A549 (cell line): Measurements from ENCODE around the gene ZSCAN10. TPM values are rescaled to one million over a fixed set of nuclear protein-coding genes. Genes with fewer than 3 reads are reported as not detected.

ENCODE experiments used
- ATAC-seq, 2 experiments: fragments of 200-7000 bp in 1 of 2; fragments of >200 bp in 1 of 2; cut with Nextera tagmentation in 1 of 2; cut with Tn5 transposase in 1 of 2; 3 replicates each; pipeline versions ENCODE4 v1.8.0 to v1.9.1; 2018 to 2020; ENCODE audit warnings: mild to moderate bottlenecking in 1 of 2, moderate library complexity in 1 of 2
- CTCF ChIA-PET: fragments of 300-600 bp; sonication (Branson Sonifier 250); formaldehyde crosslinking; extraction: SDS; loops from one replicate; lab custom pipeline; 2021; ENCODE audit warnings: antibody characterized with exemption, inconsistent platforms; lab: Yijun Ruan, JAX
- POLR2A ChIA-PET: fragments of 350-600 bp; formaldehyde crosslinking; extraction: SDS; loops from one replicate; lab custom pipeline; 2021; ENCODE audit warnings: antibody characterized with exemption, inconsistent platforms; lab: Yijun Ruan, JAX
- DNase-seq, 2 experiments: peaks; one replicate each; pipeline versions ENCODE4 v3.0.0 to v3.0.0-alpha.2; 2011 to 2016; ENCODE audit warnings: low read depth in 1 of 2, low spot score in 1 of 2
- FAIRE-seq: peaks from 2 replicates; lab custom pipeline; 2011; peaks lifted over from hg19 to GRCh38; lab: Jason Lieb, UNC
- H3K27ac ChIP-seq, 2 experiments: fragments of >200 bp; sonication (Bioruptor Twin); formaldehyde crosslinking; 3 replicates each; pipeline ENCODE4 v1.5.1; 2016 to 2017
- H3K4me1 ChIP-seq: fragments of >200 bp; sonication (Bioruptor Twin); formaldehyde crosslinking; 3 replicates; pipeline ENCODE4 v1.6.1; 2016
- H3K4me2 ChIP-seq: fragments of >200 bp; sonication (Bioruptor Twin); formaldehyde crosslinking; 3 replicates; pipeline ENCODE4 v1.6.1; 2016
- H3K4me3 ChIP-seq: fragments of >200 bp; sonication (Bioruptor Twin); formaldehyde crosslinking; 3 replicates; pipeline ENCODE4 v1.5.1; 2016
- H3K9me3 ChIP-seq: fragments of >200 bp; sonication (Bioruptor Twin); formaldehyde crosslinking; 3 replicates; pipeline ENCODE4 v1.6.1; 2016
- ATOH8 ChIP-seq: fragments of 250-450 bp; sonication (Bioruptor Pico); IDR thresholded peaks from 2 replicates; pipeline ENCODE4 v1.5.0; 2020; ENCODE audit warnings: low read depth, mild to moderate bottlenecking, moderate library complexity
- CTCF ChIP-seq: fragments of >200 bp; sonication (Bioruptor Twin); formaldehyde crosslinking; IDR thresholded peaks from 3 replicates; pipeline ENCODE4 v1.5.1; 2016
- FOSB ChIP-seq: fragments of 250-450 bp; sonication (Bioruptor Pico); IDR thresholded peaks from 2 replicates; pipeline ENCODE4 v1.5.0; 2020; ENCODE audit warnings: mild to moderate bottlenecking, moderate library complexity
- FOSL2 ChIP-seq, 2 experiments: fragments of 450-650 bp in 1 of 2; fragments of >200 bp in 1 of 2; sonication (Bioruptor Twin) in 1 of 2; formaldehyde crosslinking; IDR thresholded peaks; 2 replicates each; pipeline versions ENCODE4 v1.5.0 to v1.6.1; 2016 to 2020; ENCODE audit warnings: mild to moderate bottlenecking in 1 of 2, moderate library complexity in 1 of 2
- HEYL ChIP-seq: fragments of 250-450 bp; sonication (Bioruptor Pico); IDR thresholded peaks from 2 replicates; pipeline ENCODE4 v1.8.0; 2021; ENCODE audit warnings: mild to moderate bottlenecking, moderate library complexity
- HMGXB4 ChIP-seq: fragments of 250-450 bp; sonication (Bioruptor Pico); IDR thresholded peaks from 2 replicates; pipeline ENCODE4 v1.5.0; 2021; ENCODE audit warnings: mild to moderate bottlenecking, moderate library complexity, borderline replicate concordance
- KDM5A ChIP-seq: fragments of 200-600 bp; sonication (generic); IDR thresholded peaks from 2 replicates; pipeline ENCODE4 v1.6.1; 2016; ENCODE audit warnings: antibody characterized with exemption, mild to moderate bottlenecking
- MAFK ChIP-seq: fragments of 450-650 bp; IDR thresholded peaks from 2 replicates; pipeline ENCODE4 v1.6.1; 2014; ENCODE audit not compliant: partially characterized antibody
- PBX3 ChIP-seq: IDR thresholded peaks from 2 replicates; pipeline ENCODE4 v1.6.1; 2012
- POLR2AphosphoS2 ChIP-seq: conservative IDR thresholded peaks from 2 replicates; pipeline ENCODE4 v1.6.1; 2012; ENCODE audit warnings: low read length, improper control_type of control experiment, inconsistent platforms
- RARB ChIP-seq: fragments of 250-450 bp; sonication (Bioruptor Pico); IDR thresholded peaks from 2 replicates; pipeline ENCODE4 v1.8.0; 2021; ENCODE audit warnings: mild to moderate bottlenecking, moderate library complexity
- TFCP2L1 ChIP-seq: fragments of 250-450 bp; sonication (Bioruptor Pico); IDR thresholded peaks from 2 replicates; pipeline ENCODE4 v1.5.0; 2021; ENCODE audit warnings: mild to moderate bottlenecking
- WGBS: methylation state at CpG from one replicate; pipeline ENCODE4 v1.1.6; 2017; ENCODE audit errors: missing lambda C conversion rate; 5-methylcytosine and 5-hydroxymethylcytosine counted together
- polyA plus RNA-seq, 4 experiments: library from polyadenylated mRNA; depleted of rRNA in 3 of 4; stranded (reverse); fragments of >200 nt; fragmentation: RNase III in 1 of 4; extraction: RNeasy Plus Mini Kit Qiagen cat#74134 plus additional on column Dnase treatment in 1 of 4; gene quantifications; 2 replicates in 3 of 4; 3 replicates in 1 of 4; pipeline ENCODE4 v1.2.3, GENCODE V29; 2011 to 2017
- small RNA-seq, 6 experiments: library from RNA; depleted of rRNA; stranded (forward); fragments of <200 nt; gene quantifications; one replicate each; pipeline ENCODE3, GENCODE V24; 2012

Gene ZSCAN10
- polyA plus RNA-seq, 2 of the 4 experiments (the other 2 are of a cell fraction) = 0.08 TPM; not detected in 1

GRCh38 chr16:3038896-3039295 is 60.2 kb downstream of the ZSCAN10 start:
- POLR2A ChIA-PET = interaction anchor here (0.5 kb wide), 1 partner anchor 20 kb away, joined by 3 read pairs; no protein-coding TSS in a partner anchor
- CTCF ChIA-PET = interaction anchor here (0.6 to 11.8 kb wide), 6 partner anchors 9 to 126 kb away, joined by 3 to 178 read pairs (median 5); no protein-coding TSS in a partner anchor

More at GRCh38 chr16:3038896-3039295, 60.2 kb downstream of the ZSCAN10 start:
- Histone ChIP-seq H3K9me3 (no peaks in the 10 kb centered on the region), H3K27ac (no peak overlapping the region), H3K4me2 (no peak overlapping the region), H3K4me3 (no peak overlapping the region), H3K4me1 (0 out of 3 replicates have a peak, but pooled peaks cover 4% of the 10 kb centered on the region)
- FAIRE-seq = no peak
- DNase-seq = no peak
- ATAC-seq = peak; percentile 2 to 8; a peak in 1 of 6 replicates
- 86% methylated on average over 5 of the region's 5 CpGs for WGBS
- no peak for TF ChIP-seq RARB (CRISPR knock-in tag)
- no peak for TF ChIP-seq ATOH8 (CRISPR knock-in tag)
- TF ChIP-seq MAFK = no peak
- no peak for TF ChIP-seq FOSB
- TF ChIP-seq HMGXB4 (CRISPR knock-in tag) = no peak
- no peak for TF ChIP-seq PBX3
- TF ChIP-seq CTCF = no peak
- no peak for TF ChIP-seq FOSL2 (IDR thresholded peaks at IDR 0.05)
- no peak for TF ChIP-seq FOSL2 (CRISPR knock-in tag; IDR thresholded peaks at IDR 0.05)
- no peak for TF ChIP-seq POLR2AphosphoS2
- TF ChIP-seq HEYL (CRISPR knock-in tag) = no peak
- TF ChIP-seq TFCP2L1 (CRISPR knock-in tag) = no peak
- no peak for TF ChIP-seq KDM5A

Small RNA genes lying within 50 kb of the gene (small RNA-seq; reads per million reads assigned to genes)
- gene RNU1-22P = 0 to 0.66 (median 0) reads per million in 6 experiments

Other genes starting within 250 kb of the ZSCAN10 start
- gene PRSS22, start 241.1 kb downstream of the ZSCAN10 start, polyA plus RNA-seq (2011; rRNA removed) = not detected in 2 replicates
- gene PRSS22, start 241.1 kb downstream of the ZSCAN10 start, polyA plus RNA-seq (2017; fragmentation: RNase III; extraction: RNeasy Plus Mini Kit Qiagen cat#74134 plus additional on column Dnase treatment) = 0.10 to 0.33 TPM in 2 of 3 replicates, not detected in the other
- gene FLYWCH2, start 216.1 kb downstream of the ZSCAN10 start, polyA plus RNA-seq (2011; rRNA removed) = 22.7 and 23.2 TPM in 2 replicates
- 40.1 to 42.1 TPM (median 41.2 TPM) in 3 replicates for gene FLYWCH2, start 216.1 kb downstream of the ZSCAN10 start, polyA plus RNA-seq (2017; fragmentation: RNase III; extraction: RNeasy Plus Mini Kit Qiagen cat#74134 plus additional on column Dnase treatment)
- gene FLYWCH1, start 187.4 kb downstream of the ZSCAN10 start, polyA plus RNA-seq (2011; rRNA removed) = 9.3 and 10.6 TPM in 2 replicates
- gene FLYWCH1, start 187.4 kb downstream of the ZSCAN10 start, polyA plus RNA-seq (2017; fragmentation: RNase III; extraction: RNeasy Plus Mini Kit Qiagen cat#74134 plus additional on column Dnase treatment) = 20.5 to 22.5 TPM (median 22.3 TPM) in 3 replicates
- gene KREMEN2, start 135.0 kb downstream of the ZSCAN10 start, polyA plus RNA-seq (2011; rRNA removed) = 0.28 and 0.35 TPM in 2 replicates
- 1.4 to 1.6 TPM (median 1.5 TPM) in 3 replicates for gene KREMEN2, start 135.0 kb downstream of the ZSCAN10 start, polyA plus RNA-seq (2017; fragmentation: RNase III; extraction: RNeasy Plus Mini Kit Qiagen cat#74134 plus additional on column Dnase treatment)
- 8.0 and 9.0 TPM in 2 replicates for gene PAQR4, start 129.9 kb downstream of the ZSCAN10 start, polyA plus RNA-seq (2011; rRNA removed)
- gene PAQR4, start 129.9 kb downstream of the ZSCAN10 start, polyA plus RNA-seq (2017; fragmentation: RNase III; extraction: RNeasy Plus Mini Kit Qiagen cat#74134 plus additional on column Dnase treatment) = 17.5 to 18.6 TPM (median 18.5 TPM) in 3 replicates
- 8.4 and 10.5 TPM in 2 replicates for gene PKMYT1, start 118.8 kb downstream of the ZSCAN10 start, polyA plus RNA-seq (2011; rRNA removed)
- 50.5 to 55.2 TPM (median 52.5 TPM) in 3 replicates for gene PKMYT1, start 118.8 kb downstream of the ZSCAN10 start, polyA plus RNA-seq (2017; fragmentation: RNase III; extraction: RNeasy Plus Mini Kit Qiagen cat#74134 plus additional on column Dnase treatment)
- gene CLDN9, start 86.4 kb downstream of the ZSCAN10 start, polyA plus RNA-seq (2011; rRNA removed) = 0.03 and 0.12 TPM in 2 replicates
- gene CLDN9, start 86.4 kb downstream of the ZSCAN10 start, polyA plus RNA-seq (2017; fragmentation: RNase III; extraction: RNeasy Plus Mini Kit Qiagen cat#74134 plus additional on column Dnase treatment) = 0.06 to 0.16 TPM (median 0.12 TPM) in 3 replicates
- 0.11 TPM in 1 of 2 replicates, not detected in the other for gene CLDN6, start 81.1 kb downstream of the ZSCAN10 start, polyA plus RNA-seq (2011; rRNA removed)
- gene CLDN6, start 81.1 kb downstream of the ZSCAN10 start, polyA plus RNA-seq (2017; fragmentation: RNase III; extraction: RNeasy Plus Mini Kit Qiagen cat#74134 plus additional on column Dnase treatment) = 0.13 to 0.25 TPM (median 0.20 TPM) in 3 replicates
- 89.0 and 111 TPM in 2 replicates for gene TNFRSF12A, start 78.9 kb downstream of the ZSCAN10 start, polyA plus RNA-seq (2011; rRNA removed)
- 295 to 325 TPM (median 314 TPM) in 3 replicates for gene TNFRSF12A, start 78.9 kb downstream of the ZSCAN10 start, polyA plus RNA-seq (2017; fragmentation: RNase III; extraction: RNeasy Plus Mini Kit Qiagen cat#74134 plus additional on column Dnase treatment)
- 46.4 and 60.3 TPM in 2 replicates for gene HCFC1R1, start 75.4 kb downstream of the ZSCAN10 start, polyA plus RNA-seq (2011; rRNA removed)
- 131 to 199 TPM (median 179 TPM) in 3 replicates for gene HCFC1R1, start 75.4 kb downstream of the ZSCAN10 start, polyA plus RNA-seq (2017; fragmentation: RNase III; extraction: RNeasy Plus Mini Kit Qiagen cat#74134 plus additional on column Dnase treatment)
- 31.8 and 32.5 TPM in 2 replicates for gene THOC6, start 75.3 kb downstream of the ZSCAN10 start, polyA plus RNA-seq (2011; rRNA removed)
- gene THOC6, start 75.3 kb downstream of the ZSCAN10 start, polyA plus RNA-seq (2017; fragmentation: RNase III; extraction: RNeasy Plus Mini Kit Qiagen cat#74134 plus additional on column Dnase treatment) = 48.7 to 56.5 TPM (median 53.2 TPM) in 3 replicates
- not detected in 2 replicates for gene BICDL2, start 62.4 kb downstream of the ZSCAN10 start, polyA plus RNA-seq (2011; rRNA removed)
- not detected in 3 replicates for gene BICDL2, start 62.4 kb downstream of the ZSCAN10 start, polyA plus RNA-seq (2017; fragmentation: RNase III; extraction: RNeasy Plus Mini Kit Qiagen cat#74134 plus additional on column Dnase treatment)
- gene MMP25, start 52.7 kb downstream of the ZSCAN10 start, polyA plus RNA-seq (2011; rRNA removed) = 0.03 and 0.04 TPM in 2 replicates
- gene MMP25, start 52.7 kb downstream of the ZSCAN10 start, polyA plus RNA-seq (2017; fragmentation: RNase III; extraction: RNeasy Plus Mini Kit Qiagen cat#74134 plus additional on column Dnase treatment) = 0.25 to 0.31 TPM (median 0.25 TPM) in 3 replicates
- 8.9 and 12.4 TPM in 2 replicates for gene IL32, start 33.7 kb downstream of the ZSCAN10 start, polyA plus RNA-seq (2011; rRNA removed)
- gene IL32, start 33.7 kb downstream of the ZSCAN10 start, polyA plus RNA-seq (2017; fragmentation: RNase III; extraction: RNeasy Plus Mini Kit Qiagen cat#74134 plus additional on column Dnase treatment) = 18.8 to 32.0 TPM (median 20.2 TPM) in 3 replicates
- 3.1 and 4.3 TPM in 2 replicates for gene ZNF205, start 13.3 kb upstream of the ZSCAN10 start, polyA plus RNA-seq (2011; rRNA removed)
- gene ZNF205, start 13.3 kb upstream of the ZSCAN10 start, polyA plus RNA-seq (2017; fragmentation: RNase III; extraction: RNeasy Plus Mini Kit Qiagen cat#74134 plus additional on column Dnase treatment) = 8.5 to 9.6 TPM (median 9.2 TPM) in 3 replicates
- 0.72 and 1.8 TPM in 2 replicates for gene ZNF213, start 35.7 kb upstream of the ZSCAN10 start, polyA plus RNA-seq (2011; rRNA removed)
- gene ZNF213, start 35.7 kb upstream of the ZSCAN10 start, polyA plus RNA-seq (2017; fragmentation: RNase III; extraction: RNeasy Plus Mini Kit Qiagen cat#74134 plus additional on column Dnase treatment) = 5.9 to 6.2 TPM (median 6.1 TPM) in 3 replicates
- gene OR1F1, start 88.9 kb upstream of the ZSCAN10 start, polyA plus RNA-seq (2011; rRNA removed) = 1.3 and 1.6 TPM in 2 replicates
- 0.20 to 0.34 TPM (median 0.31 TPM) in 3 replicates for gene OR1F1, start 88.9 kb upstream of the ZSCAN10 start, polyA plus RNA-seq (2017; fragmentation: RNase III; extraction: RNeasy Plus Mini Kit Qiagen cat#74134 plus additional on column Dnase treatment)
- gene ZNF200, start 135.9 kb upstream of the ZSCAN10 start, polyA plus RNA-seq (2011; rRNA removed) = 7.4 and 7.5 TPM in 2 replicates
- 6.5 to 6.9 TPM (median 6.7 TPM) in 3 replicates for gene ZNF200, start 135.9 kb upstream of the ZSCAN10 start, polyA plus RNA-seq (2017; fragmentation: RNase III; extraction: RNeasy Plus Mini Kit Qiagen cat#74134 plus additional on column Dnase treatment)
- 0.04 TPM in 1 of 2 replicates, not detected in the other for gene MEFV, start 157.3 kb upstream of the ZSCAN10 start, polyA plus RNA-seq (2011; rRNA removed)
- not detected in 3 replicates for gene MEFV, start 157.3 kb upstream of the ZSCAN10 start, polyA plus RNA-seq (2017; fragmentation: RNase III; extraction: RNeasy Plus Mini Kit Qiagen cat#74134 plus additional on column Dnase treatment)
- gene ZNF263, start 184.2 kb upstream of the ZSCAN10 start, polyA plus RNA-seq (2011; rRNA removed) = 20.9 and 38.4 TPM in 2 replicates
- gene ZNF263, start 184.2 kb upstream of the ZSCAN10 start, polyA plus RNA-seq (2017; fragmentation: RNase III; extraction: RNeasy Plus Mini Kit Qiagen cat#74134 plus additional on column Dnase treatment) = 24.3 to 24.8 TPM (median 24.4 TPM) in 3 replicates
- gene TIGD7, start 206.1 kb upstream of the ZSCAN10 start, polyA plus RNA-seq (2011; rRNA removed) = 3.0 and 4.3 TPM in 2 replicates
- gene TIGD7, start 206.1 kb upstream of the ZSCAN10 start, polyA plus RNA-seq (2017; fragmentation: RNase III; extraction: RNeasy Plus Mini Kit Qiagen cat#74134 plus additional on column Dnase treatment) = 1.8 to 2.1 TPM (median 1.9 TPM) in 3 replicates
- gene ZNF75A, start 206.2 kb upstream of the ZSCAN10 start, polyA plus RNA-seq (2011; rRNA removed) = 27.3 and 28.8 TPM in 2 replicates
- 16.6 to 19.2 TPM (median 18.5 TPM) in 3 replicates for gene ZNF75A, start 206.2 kb upstream of the ZSCAN10 start, polyA plus RNA-seq (2017; fragmentation: RNase III; extraction: RNeasy Plus Mini Kit Qiagen cat#74134 plus additional on column Dnase treatment)